OCI-LY1 (cell line): ENCODE measurements around the gene PARD3B.

ENCODE experiments used
- H2AFZ ChIP-seq: fragments of 200-600 bp; sonication (generic), shearing (Covaris generic); 2 replicates; pipeline ENCODE4 v1.6.0; 2014; ENCODE audit warnings: antibody characterized with exemption, mild to moderate bottlenecking, low read length
- H3F3A ChIP-seq: fragments of 200-600 bp; sonication (generic), shearing (Covaris generic); 2 replicates; pipeline ENCODE4 v1.6.0; 2014; ENCODE audit warnings: mild to moderate bottlenecking, antibody characterized with exemption, low read length, moderate library complexity; ENCODE audit not compliant: insufficient read depth
- H3K27ac ChIP-seq: fragments of 200-600 bp; sonication (generic); 2 replicates; pipeline ENCODE4 v1.5.1; 2014; ENCODE audit warnings: low read length, mixed run types, mild to moderate bottlenecking, low read depth; ENCODE audit not compliant: poor library complexity, severe bottlenecking
- H3K27me3 ChIP-seq: fragments of 200-600 bp; sonication (generic); 2 replicates; pipeline ENCODE4 v1.6.0; 2014; ENCODE audit warnings: antibody characterized with exemption, mild to moderate bottlenecking, low read length, moderate library complexity; ENCODE audit not compliant: insufficient read depth
- H3K36me3 ChIP-seq: fragments of 200-600 bp; sonication (generic); 2 replicates; pipeline ENCODE4 v1.6.1; 2014; ENCODE audit warnings: mild to moderate bottlenecking, antibody characterized with exemption, low read length, moderate library complexity, mixed read lengths; ENCODE audit not compliant: insufficient read depth
- H3K4me1 ChIP-seq: fragments of 200-600 bp; sonication (generic); 2 replicates; pipeline ENCODE4 v1.5.1; 2014; ENCODE audit warnings: mild to moderate bottlenecking, low read length, moderate library complexity; ENCODE audit not compliant: insufficient read depth, severe bottlenecking
- H3K4me2 ChIP-seq: fragments of 200-600 bp; sonication (generic), shearing (Covaris generic); 2 replicates; pipeline ENCODE4 v1.6.1; 2014; ENCODE audit warnings: low read length
- H3K4me3 ChIP-seq: fragments of 200-600 bp; sonication (generic); 2 replicates; pipeline ENCODE4 v1.5.1; 2014; ENCODE audit warnings: low read length, low read depth, mild to moderate bottlenecking, mixed read lengths; ENCODE audit not compliant: poor library complexity, severe bottlenecking
- H3K79me2 ChIP-seq: fragments of 200-600 bp; shearing (Covaris generic); 2 replicates; pipeline ENCODE4 v1.6.1; 2016; ENCODE audit warnings: mixed run types, low read length, mixed read lengths; ENCODE audit not compliant: insufficient read depth
- H3K9ac ChIP-seq: fragments of 200-600 bp; sonication (generic), shearing (Covaris generic); 2 replicates; pipeline ENCODE4 v1.6.1; 2014; ENCODE audit warnings: mild to moderate bottlenecking, low read length, mixed read lengths
- H3K9me2 ChIP-seq: fragments of 200-600 bp; sonication (generic), shearing (Covaris generic); 2 replicates; pipeline ENCODE4 v1.6.1; 2014; ENCODE audit warnings: low read depth, mild to moderate bottlenecking, low read length, mixed read lengths
- H3K9me3 ChIP-seq: fragments of 200-600 bp; shearing (Covaris generic); 2 replicates; pipeline ENCODE4 v1.6.1; 2014; ENCODE audit warnings: low read length, mixed read lengths
- H4K20me1 ChIP-seq: fragments of 200-600 bp; sonication (generic), shearing (Covaris generic); 2 replicates; pipeline ENCODE4 v1.6.0; 2016; ENCODE audit warnings: mild to moderate bottlenecking, low read length; ENCODE audit not compliant: insufficient read depth
- CTCF ChIP-seq: fragments of 200-600 bp; sonication (generic), shearing (Covaris generic); IDR thresholded peaks from 2 replicates; pipeline ENCODE4 v1.5.1; 2017; ENCODE audit warnings: mild to moderate bottlenecking, antibody characterized with exemption, low read length, moderate library complexity, mixed read lengths
- EZH2 ChIP-seq: fragments of 200-600 bp; sonication (generic), shearing (Covaris generic); IDR thresholded peaks from 2 replicates; pipeline ENCODE4 v1.8.0; 2017; ENCODE audit warnings: borderline replicate concordance, mixed run types, mild to moderate bottlenecking, antibody characterized with exemption, low read length, moderate library complexity, mixed read lengths

Gene PARD3B

GRCh38 chr2:204514439-204514838, 30.8 kb upstream of the PARD3B start:
- Histone ChIP-seq H3K9me3 (no peaks in the 10 kb centered on the region), H3K79me2 (no peaks in the 10 kb centered on the region), H3K27ac (no peak overlapping the region), H3K9me2 (no peaks in the 10 kb centered on the region), H3K27me3 (no peaks in the 10 kb centered on the region), H3K4me1 (no peaks in the 10 kb centered on the region), H3K36me3 (no peaks in the 10 kb centered on the region), H3K9ac (no peak overlapping the region), H3F3A (no peaks in the 10 kb centered on the region), H3K4me3 (no peak overlapping the region), H4K20me1 (no peaks in the 10 kb centered on the region), H3K4me2 (no peak overlapping the region), H2AFZ (no peak overlapping the region)
- TF ChIP-seq CTCF (no peak), EZH2 (no peak)

GRCh38 chr2:204515416-204515815, 29.9 kb upstream of the PARD3B start:
- no peak overlapping the region for H3K4me2 ChIP-seq
- H4K20me1 ChIP-seq, result no peaks in the 10 kb centered on the region
- H3K4me1 ChIP-seq, result no peaks in the 10 kb centered on the region
- H3K36me3 ChIP-seq, result no peaks in the 10 kb centered on the region
- no peak overlapping the region for H3K27ac ChIP-seq
- no peaks in the 10 kb centered on the region for H3K9me2 ChIP-seq
- TF ChIP-seq EZH2 (no peak), CTCF (no peak)
- no peak overlapping the region for H3K4me3 ChIP-seq
- no peaks in the 10 kb centered on the region for H3K9me3 ChIP-seq
- no peaks in the 10 kb centered on the region for H3K79me2 ChIP-seq
- no peaks in the 10 kb centered on the region for H3K27me3 ChIP-seq
- H3K9ac ChIP-seq, result no peak overlapping the region
- no peak overlapping the region for H2AFZ ChIP-seq
- no peaks in the 10 kb centered on the region for H3F3A ChIP-seq

GRCh38 chr2:204517154-204517553, 28.1 kb upstream of the PARD3B start:
- no peaks in the 10 kb centered on the region for H3F3A ChIP-seq
- TF ChIP-seq CTCF (no peak), EZH2 (no peak)
- no peak overlapping the region for H3K4me3 ChIP-seq

More at GRCh38 chr2:204517154-204517553, 28.1 kb upstream of the PARD3B start:
- H3K9me2 ChIP-seq, result no peaks in the 10 kb centered on the region
- H3K4me2 ChIP-seq, result no peak overlapping the region
- no peaks in the 10 kb centered on the region for H3K36me3 ChIP-seq
- H3K79me2 ChIP-seq, result no peaks in the 10 kb centered on the region
- H3K27me3 ChIP-seq, result no peaks in the 10 kb centered on the region
- no peaks in the 10 kb centered on the region for H3K9me3 ChIP-seq
- H3K9ac ChIP-seq, result no peak overlapping the region
- no peak overlapping the region for H2AFZ ChIP-seq
- H3K4me1 ChIP-seq, result no peaks in the 10 kb centered on the region
- H3K27ac ChIP-seq, result no peak overlapping the region
- no peaks in the 10 kb centered on the region for H4K20me1 ChIP-seq
